ENCODE measurements around the gene SMYD3. TPM values are rescaled to one million over a fixed set of nuclear protein-coding genes. Genes with fewer than 3 reads are reported as not detected.

Gene SMYD3
- total RNA-seq, 1 donor from 2014 or later, result 29.2 TPM

DNA sequence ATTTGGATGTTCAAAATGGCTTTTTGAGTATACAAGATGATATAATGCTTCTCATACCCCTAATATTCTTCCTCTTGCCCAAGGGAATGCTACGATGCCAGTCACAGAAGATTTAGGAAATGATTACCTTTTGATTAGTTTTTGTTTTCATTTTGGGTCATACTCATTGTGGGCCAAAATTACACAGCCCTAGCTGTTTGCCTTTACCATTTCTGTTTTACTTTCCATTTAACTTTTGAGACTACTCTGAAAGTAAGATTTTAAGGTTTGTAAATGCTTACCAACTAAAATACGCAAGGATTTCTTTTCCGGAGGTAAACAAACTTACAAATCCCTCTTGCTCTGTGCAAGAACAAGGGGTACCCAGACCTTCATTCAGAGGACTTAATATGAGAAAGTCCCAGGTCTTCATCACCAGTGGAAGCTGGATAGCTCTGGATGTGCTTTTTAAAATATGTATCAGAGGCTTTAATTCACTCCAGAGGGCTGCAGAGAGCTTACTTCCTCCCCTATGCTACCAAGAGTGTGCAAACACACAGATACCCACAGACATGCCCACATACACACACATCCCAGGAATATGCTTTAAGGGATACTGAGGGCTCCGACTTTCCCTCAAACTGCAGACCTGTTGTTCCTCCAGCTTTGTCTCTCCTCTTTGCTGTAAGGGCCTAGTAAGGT is 631.4 kb downstream of the SMYD3 start:
- DNase-seq (ENCODE audit: low read depth), result no peak
- H3K27me3 ChIP-seq (ENCODE audit: control insufficient read depth, insufficient read depth, low read length), result no peaks in the 10 kb centered on the region
- no peaks in the 10 kb centered on the region for H3K36me3 ChIP-seq (ENCODE audit: control insufficient read depth, insufficient read depth, low read length)
- TF ChIP-seq, protein P1, sequence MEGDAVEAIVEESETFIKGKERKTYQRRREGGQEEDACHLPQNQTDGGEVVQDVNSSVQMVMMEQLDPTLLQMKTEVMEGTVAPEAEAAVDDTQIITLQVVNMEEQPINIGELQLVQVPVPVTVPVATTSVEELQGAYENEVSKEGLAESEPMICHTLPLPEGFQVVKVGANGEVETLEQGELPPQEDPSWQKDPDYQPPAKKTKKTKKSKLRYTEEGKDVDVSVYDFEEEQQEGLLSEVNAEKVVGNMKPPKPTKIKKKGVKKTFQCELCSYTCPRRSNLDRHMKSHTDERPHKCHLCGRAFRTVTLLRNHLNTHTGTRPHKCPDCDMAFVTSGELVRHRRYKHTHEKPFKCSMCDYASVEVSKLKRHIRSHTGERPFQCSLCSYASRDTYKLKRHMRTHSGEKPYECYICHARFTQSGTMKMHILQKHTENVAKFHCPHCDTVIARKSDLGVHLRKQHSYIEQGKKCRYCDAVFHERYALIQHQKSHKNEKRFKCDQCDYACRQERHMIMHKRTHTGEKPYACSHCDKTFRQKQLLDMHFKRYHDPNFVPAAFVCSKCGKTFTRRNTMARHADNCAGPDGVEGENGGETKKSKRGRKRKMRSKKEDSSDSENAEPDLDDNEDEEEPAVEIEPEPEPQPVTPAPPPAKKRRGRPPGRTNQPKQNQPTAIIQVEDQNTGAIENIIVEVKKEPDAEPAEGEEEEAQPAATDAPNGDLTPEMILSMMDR (IDR thresholded peaks at IDR 0.05; ENCODE audit: insufficient read depth, low read length, poor library complexity, severe bottlenecking), result no peak
- H3K4me3 ChIP-seq (ENCODE audit: low read depth, low read length), result no peak overlapping the region

DNA sequence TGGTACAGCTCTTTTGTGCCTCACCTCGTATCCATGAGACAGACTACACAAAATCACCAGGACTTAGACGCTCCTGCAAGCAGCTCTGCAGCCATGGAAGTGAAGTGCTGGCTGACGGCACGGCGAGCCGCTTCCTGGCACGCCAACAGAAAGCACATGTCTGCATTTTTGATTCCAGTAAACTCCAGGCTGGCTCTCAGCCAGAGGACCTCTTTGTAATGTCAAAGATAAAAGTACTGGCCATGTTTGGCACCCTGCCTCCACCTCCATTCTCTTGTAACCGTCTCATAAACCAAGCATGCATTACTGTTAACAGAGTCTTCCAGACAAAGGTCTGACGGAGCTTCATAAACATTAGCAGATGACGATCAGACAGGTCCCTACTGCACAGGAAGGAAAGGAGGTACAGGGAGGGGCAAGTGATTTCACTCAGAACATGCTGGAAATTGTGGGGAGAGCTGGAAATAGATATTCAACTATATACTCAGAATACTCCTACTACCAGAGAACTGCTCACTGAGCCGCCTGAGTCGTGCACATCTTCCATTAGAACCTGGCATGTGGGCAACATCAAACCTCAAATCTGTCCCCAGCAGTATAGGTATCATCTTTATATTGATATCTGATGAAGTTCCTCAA is 632.0 kb downstream of the SMYD3 start:
- Histone ChIP-seq H3K4me3 (ENCODE audit: low read depth, low read length) (no peak overlapping the region), H3K36me3 (ENCODE audit: control insufficient read depth, insufficient read depth, low read length) (no peaks in the 10 kb centered on the region), H3K27me3 (ENCODE audit: control insufficient read depth, insufficient read depth, low read length) (no peaks in the 10 kb centered on the region)
- TF ChIP-seq, protein P1 (IDR thresholded peaks at IDR 0.05; ENCODE audit: insufficient read depth, low read length, poor library complexity, severe bottlenecking), result no peak
- peak; percentile 76 for DNase-seq (ENCODE audit: low read depth)

DNA sequence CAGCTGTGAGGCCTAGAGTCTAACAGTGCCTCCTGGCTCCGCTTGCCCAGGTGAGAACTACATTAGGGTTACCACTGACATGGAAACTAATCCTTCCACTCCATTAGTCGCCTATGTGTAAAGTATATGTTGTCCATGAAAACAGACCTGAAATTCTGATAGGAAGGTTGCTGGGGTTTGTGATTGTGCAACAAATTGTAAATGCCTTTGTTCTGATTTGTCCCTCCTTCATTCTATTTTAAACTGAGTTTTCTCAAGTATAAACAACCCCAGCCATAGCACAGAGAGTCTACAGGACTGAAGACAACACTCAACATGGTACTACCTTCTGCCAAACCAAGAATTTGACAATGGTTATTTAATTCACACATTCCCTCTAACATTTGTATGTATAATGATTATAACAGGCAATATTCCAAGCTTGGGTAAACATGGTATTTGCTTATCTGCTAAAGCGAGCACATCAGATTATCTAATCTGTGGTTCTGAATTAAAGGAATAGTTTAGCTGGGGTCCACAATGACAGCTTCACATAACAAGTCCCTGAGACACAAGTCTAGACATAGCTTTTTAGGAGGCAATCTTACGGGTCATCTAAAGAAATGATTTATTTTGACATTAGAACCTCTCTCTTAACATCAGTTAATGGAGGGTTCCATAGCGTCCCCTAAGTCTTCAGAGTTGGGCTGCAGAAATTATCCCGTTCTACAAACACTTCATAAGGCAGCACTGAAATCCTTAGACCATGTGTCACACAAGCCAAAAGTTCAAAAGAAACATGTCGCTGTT is 633.0 kb downstream of the SMYD3 start:
- no peak overlapping the region for H3K4me3 ChIP-seq (ENCODE audit: low read depth, low read length)
- H3K36me3 ChIP-seq (ENCODE audit: control insufficient read depth, insufficient read depth, low read length), result no peaks in the 10 kb centered on the region
- TF ChIP-seq, protein P1 (IDR thresholded peaks at IDR 0.05; ENCODE audit: insufficient read depth, low read length, poor library complexity, severe bottlenecking), result no peak
- no peak for DNase-seq (ENCODE audit: low read depth)
- H3K27me3 ChIP-seq (ENCODE audit: control insufficient read depth, insufficient read depth, low read length), result no peaks in the 10 kb centered on the region

DNA sequence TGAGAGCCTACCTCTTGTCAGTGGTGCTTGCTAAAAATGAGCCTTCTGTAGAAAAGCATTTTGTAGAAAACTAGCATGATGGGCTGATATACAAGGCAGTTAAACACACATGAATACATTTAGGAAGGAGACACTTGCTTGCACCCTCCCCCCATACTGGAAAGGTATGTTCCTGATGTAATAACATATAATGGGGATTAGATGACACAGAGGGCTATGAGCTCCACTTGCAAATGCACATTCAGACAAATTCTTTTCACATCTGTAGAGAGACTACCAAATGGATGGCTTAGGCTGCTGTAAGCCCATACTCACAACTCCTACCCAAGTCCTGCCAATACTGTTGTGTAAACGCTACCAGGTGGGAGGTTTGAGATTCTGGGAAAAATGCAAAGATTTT is 634.0 kb downstream of the SMYD3 start:
- no peak for DNase-seq (ENCODE audit: low read depth)
- TF ChIP-seq, protein P1 (IDR thresholded peaks at IDR 0.05; ENCODE audit: insufficient read depth, low read length, poor library complexity, severe bottlenecking), result no peak
- H3K4me3 ChIP-seq (ENCODE audit: low read depth, low read length), result no peak overlapping the region
- H3K27me3 ChIP-seq (ENCODE audit: control insufficient read depth, insufficient read depth, low read length), result no peaks in the 10 kb centered on the region
- no peaks in the 10 kb centered on the region for H3K36me3 ChIP-seq (ENCODE audit: control insufficient read depth, insufficient read depth, low read length)

DNA sequence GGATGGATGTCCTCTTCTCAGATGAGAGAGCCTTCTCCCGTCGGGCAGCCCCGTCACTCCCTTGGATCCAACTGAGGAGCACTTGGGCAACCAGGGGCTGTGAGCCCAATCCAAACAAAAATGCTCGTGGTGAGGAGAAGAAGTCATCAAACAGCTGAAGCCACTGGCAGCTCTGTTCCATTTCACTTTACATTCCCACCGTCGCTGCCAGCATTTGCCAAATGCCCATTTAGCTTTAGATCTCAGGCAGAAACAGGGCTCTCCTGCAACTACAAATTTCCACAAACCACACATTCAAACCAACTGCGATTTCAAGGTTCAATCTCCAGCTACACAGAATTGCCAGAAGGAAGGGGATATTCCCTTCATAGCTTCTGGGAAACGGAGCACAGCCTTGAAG is 634.6 kb downstream of the SMYD3 start:
- Histone ChIP-seq H3K4me3 (ENCODE audit: low read depth, low read length) (no peak overlapping the region), H3K36me3 (ENCODE audit: control insufficient read depth, insufficient read depth, low read length) (no peaks in the 10 kb centered on the region), H3K27me3 (ENCODE audit: control insufficient read depth, insufficient read depth, low read length) (no peaks in the 10 kb centered on the region)
- no peak for DNase-seq (ENCODE audit: low read depth)
- TF ChIP-seq, protein P1 (IDR thresholded peaks at IDR 0.05; ENCODE audit: insufficient read depth, low read length, poor library complexity, severe bottlenecking), result no peak

Measured in kidney epithelial cell (primary cell).